ENCODE data around the gene KRT16.
"Not testable (repeated sequence)": the region's sequence is repeated elsewhere in the genome, so short reads cannot be mapped to it uniquely, and the experiment has no call there.

KRT16 gene

GRCh38 chr17:41583137-41584127 is 29.1 kb downstream of the KRT16 start:
- no peak for DNase-seq (ENCODE audit: low spot score)

DNA sequence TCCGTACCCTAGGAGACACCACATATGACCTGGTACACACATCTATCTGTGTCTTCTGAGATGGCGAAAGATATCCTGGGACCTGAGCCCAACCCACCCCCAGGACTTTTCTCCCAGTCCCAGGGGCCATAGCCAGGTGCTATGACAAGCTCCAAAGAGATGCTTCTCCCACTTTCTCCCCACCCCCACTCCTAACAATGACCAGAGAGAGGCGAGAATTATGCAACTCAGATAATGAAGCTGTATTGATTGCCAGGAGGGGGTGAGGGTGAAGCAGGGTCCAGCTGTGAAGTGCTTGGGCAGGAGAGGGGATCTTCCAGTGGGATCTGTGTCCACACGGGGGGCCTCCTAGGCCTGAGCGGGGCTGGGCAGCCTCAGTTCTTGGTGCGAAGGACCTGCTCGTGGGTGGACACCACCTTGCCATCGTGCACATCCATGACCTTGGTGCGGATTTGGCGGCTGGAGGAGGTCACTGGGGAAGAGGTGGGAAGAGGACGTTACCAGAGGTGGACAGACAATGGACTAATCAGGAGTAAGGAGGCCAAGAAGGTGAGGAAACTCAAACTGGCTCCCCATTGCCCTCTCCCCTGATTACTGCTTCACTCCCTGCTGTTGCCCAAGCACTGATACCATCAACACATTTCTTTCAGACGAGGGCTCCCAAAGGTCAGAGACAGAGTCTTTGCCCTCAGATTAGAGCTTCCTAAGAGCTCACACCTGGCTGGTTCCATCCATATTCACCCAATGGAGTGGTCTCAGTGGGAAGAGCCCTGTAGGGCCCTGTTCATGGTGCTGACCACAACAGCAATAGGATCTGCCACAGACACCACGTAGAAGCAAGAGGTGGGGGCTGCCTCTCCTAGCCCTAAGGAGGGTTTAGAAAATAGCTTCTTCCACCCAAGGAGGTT is 30.3 kb downstream of the KRT16 start:
- not testable (repeated sequence) for DNase-seq (ENCODE audit: low spot score)

GRCh38 chr17:41581366-41582060 is 31.1 kb downstream of the KRT16 start:
- no peak for DNase-seq (ENCODE audit: low spot score)

DNA sequence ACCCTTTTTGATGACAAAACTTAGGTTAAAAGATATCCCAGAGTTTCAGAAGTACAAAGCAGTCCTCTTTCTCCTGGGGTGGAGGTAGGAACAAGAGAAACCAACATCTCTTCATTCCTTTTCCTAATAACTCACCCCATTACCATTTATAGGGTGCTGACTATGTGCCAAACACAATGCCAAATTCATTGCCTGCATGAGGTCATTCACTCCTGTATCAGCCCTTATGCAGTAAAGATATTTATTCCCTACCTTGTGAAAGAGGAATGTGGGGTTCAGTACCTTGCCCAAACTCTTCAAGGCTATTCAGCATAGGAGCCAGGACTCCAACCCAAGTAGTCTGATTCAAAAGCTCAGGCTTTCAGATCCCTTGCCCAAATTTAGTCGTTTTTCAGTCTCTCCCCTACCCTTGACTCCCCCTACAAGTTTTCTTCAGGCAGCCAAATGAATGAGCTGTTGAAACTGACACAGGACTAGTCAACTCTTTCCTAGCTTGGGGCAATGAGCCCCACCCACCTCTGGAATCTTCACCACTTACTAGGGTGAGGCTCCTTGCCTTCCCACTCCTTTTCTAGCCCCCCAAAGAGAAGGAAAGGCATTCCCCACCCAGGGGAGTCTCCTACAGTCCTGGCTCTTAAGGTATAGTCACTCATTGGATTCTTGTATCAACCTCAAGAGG is 31.7 kb downstream of the KRT16 start:
- DNase-seq (ENCODE audit: low spot score): no peak

DNA sequence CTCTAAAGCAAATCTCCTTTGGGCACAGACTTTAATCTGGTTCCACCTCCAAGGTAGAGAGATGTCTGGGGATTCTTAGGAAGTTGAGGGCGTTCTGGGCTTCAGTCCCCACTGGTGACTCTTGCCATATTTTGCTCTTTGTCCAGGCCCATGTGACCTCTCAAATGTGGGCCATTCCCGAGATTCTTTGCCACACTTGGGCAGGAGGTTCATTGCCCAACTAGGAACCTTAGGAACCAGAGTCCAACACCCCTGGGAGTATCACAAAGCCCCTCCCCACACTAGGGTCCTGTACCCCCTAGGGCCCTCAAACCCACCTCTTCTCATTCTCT is 32.4 kb downstream of the KRT16 start:
- DNase-seq (ENCODE audit: low spot score): no peak

- peak; percentile 89 for DNase-seq (ENCODE audit: low spot score)
These were observed 32.9 kb downstream of the KRT16 start for GRCh38 chr17:41579484-41580243.

DNA sequence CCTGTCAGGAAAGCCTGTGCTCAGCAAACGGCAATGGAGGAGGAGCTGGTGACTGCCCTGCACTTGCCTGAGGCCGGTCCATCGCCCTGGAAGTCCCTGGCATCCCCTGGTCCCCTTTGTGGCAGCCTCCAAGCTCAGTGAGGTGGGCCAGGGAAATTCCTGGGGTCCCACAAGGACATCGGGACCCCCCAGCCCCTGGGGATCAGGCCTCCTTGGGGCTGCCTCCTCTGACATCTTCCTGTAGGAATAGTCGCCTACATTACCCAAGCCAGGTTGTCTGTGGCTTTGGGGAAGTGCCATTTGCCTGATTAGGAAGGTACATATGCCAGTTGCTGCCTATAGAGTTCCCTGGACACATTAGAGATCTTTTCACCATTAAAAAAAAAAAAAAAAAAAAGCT is 33.6 kb downstream of the KRT16 start:
- DNase-seq (ENCODE audit: low spot score): no peak

- DNase-seq (ENCODE audit: low spot score): no peak
These were observed 34.0 kb downstream of the KRT16 start for GRCh38 chr17:41578538-41578937.

- DNase-seq (ENCODE audit: low spot score): not testable (repeated sequence)
These were observed 35.8 kb downstream of the KRT16 start for GRCh38 chr17:41576740-41577139.

DNA sequence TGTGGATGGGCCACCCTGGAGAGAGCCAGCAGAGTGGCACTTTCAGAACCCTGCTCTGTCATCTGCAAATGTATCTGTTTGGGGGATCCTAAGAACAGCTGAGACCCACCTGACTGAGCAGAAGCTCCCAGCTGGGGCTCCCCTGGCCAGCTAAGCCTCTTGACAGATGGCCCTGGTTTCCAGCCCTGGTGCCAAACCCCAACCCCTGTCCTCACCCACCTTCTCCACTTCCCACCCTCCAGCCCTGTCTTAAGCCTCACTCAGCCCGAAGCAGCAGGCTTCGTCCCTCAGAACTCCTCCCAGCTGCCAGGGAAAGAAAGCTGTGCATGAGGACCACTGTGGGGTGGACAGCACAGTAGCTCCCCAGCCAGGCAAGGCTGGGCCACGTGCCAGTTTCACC is 37.2 kb downstream of the KRT16 start:
- no peak for DNase-seq (ENCODE audit: low spot score)

DNA sequence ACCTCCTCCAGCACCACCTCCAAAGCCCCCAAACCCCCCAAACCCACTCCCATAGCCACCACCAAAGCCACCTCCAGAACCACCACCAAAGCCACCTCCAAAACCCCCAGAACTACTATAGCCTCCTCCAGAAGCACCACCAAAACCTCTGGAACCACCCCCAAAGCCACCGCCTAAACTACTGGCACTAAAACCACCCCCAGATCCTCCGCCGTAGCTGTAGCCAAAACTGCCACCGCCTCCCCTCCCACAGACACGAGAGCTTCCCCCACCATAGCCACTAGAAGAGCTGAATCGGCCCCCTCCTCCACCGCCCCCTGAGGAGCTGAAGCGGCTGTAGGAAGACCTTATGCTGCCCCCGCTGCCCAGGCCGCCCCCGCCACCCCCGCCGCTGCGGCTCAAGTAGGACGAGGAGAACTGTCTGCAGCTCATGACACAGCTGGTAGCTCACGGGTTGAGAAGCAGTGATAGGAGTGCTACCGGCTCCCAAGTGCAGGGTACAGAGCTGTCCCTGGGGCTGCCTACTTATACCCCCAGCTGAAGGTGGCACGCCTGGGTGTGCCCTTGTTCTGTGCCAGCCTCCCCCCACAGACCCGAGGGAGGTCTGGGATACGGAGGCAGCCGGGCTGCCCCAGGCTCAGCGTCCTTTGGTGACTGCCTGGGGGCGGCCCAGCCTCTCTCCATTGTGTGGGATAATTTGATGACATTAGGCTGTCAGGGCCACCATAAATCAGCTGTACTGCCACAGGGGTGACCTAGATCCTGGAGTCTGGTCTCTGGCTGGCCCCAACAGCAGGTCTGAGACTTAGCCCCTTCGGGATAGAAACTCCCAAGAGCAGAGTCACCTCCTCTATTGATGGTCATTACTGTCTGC is 40.8 kb downstream of the KRT16 start, which contains the start of gene KRT9:
TSS of gene KRT9 (minus strand) at position 499 of the 874 bp plus-strand sequence. CDS start at position 432, 67 bp downstream.
- DNase-seq (ENCODE audit: low spot score): no peak

DNA sequence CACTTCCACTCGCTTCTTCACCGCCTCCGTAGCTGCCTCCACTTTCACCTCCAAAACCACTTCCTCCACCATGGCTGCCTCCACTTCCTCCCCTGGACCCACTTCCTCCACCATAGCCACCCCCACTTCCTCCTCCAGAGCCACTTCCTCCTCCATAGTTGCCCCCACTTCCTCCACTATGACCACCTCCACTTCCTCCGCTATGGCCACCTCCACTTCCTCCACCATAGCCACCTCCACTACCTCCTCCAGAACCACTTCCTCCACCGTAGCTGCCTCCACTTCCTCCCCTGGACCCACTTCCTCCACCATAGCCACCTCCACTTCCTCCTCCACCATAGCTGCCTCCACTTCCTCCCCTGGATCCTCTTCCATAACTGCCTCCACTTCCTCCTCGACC is 45.2 kb downstream of the KRT16 start:
- DNase-seq (ENCODE audit: low spot score): no peak

- no peak for DNase-seq (ENCODE audit: low spot score)
These were observed 47.2 kb downstream of the KRT16 start for GRCh38 chr17:41565338-41565737.

DNA sequence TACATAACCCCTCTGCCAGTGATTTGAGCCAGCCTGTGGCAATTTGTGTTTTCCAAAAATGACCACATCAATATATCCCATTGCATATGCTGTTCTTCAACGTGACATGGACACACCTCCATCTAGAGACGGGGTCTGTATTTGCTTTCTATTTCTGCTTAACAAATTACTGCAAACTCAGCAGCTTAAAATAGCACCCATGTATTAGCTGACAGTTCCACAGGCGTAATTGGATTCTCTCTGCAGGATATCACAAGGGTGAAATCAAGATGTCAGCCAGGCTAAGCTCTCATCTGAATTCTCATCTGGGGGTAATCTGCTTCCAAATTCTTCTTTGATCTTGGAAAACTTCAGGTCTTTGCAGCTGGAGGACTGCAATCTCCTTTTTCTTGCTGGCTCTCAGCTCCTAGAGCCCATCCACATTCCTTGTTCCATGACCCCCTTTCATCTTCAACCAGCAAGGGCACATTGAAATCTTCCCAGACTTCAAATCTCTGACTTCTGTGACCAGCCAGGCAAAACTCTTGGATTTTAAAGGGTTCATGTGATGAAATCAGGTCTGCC is 48.9 kb downstream of the KRT16 start:
- no peak for DNase-seq (ENCODE audit: low spot score)

DNA sequence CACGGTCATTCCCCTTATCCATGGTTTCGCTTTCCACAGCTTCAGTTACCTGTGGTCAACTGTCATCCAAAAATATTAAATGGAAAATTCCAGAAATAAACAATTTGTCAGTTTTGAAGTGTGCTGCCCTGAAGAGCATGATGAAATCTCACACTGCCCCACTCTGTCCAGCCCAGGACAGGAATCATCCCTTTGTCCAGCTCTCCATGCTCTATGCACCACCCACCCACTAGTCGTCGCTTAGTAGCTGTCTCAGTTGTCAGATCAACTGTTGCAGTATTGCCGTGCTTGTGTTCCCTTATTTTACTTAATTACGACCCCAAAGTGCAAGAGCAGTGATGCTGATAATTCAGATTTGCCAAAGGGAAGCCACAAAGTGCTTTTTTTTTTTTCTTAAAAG is 51.0 kb downstream of the KRT16 start:
- no peak for DNase-seq (ENCODE audit: low spot score)
